Measurements from ENCODE around the gene KCNJ9. TPM values are rescaled to one million over a fixed set of nuclear protein-coding genes. Genes with fewer than 3 reads are reported as not detected.

The KCNJ9 gene
- total and polyA plus RNA-seq, 10 of the 15 experiments (the other 5 are each of a cell fraction or from before 2014, with no cell fraction given), result 0.12 TPM; not detected in 9

GRCh38 chr1:160137216-160137862, 56.0 kb downstream of the KCNJ9 start (continued):
- TF ChIP-seq ZSCAN29 (IDR thresholded peaks at IDR 0.05) (no peak), ZNF384 (IDR thresholded peaks at IDR 0.05; ENCODE audit: borderline replicate concordance, low read depth, low read length) (no peak), ZNF687 (IDR thresholded peaks at IDR 0.05) (no peak), LARP7 (IDR thresholded peaks at IDR 0.05) (no peak), E2F4 (IDR thresholded peaks at IDR 0.05; ENCODE audit: low read depth, low read length) (no peak), RUNX3 (IDR thresholded peaks at IDR 0.05; ENCODE audit: low read length) (no peak), NFYA (IDR thresholded peaks at IDR 0.05; ENCODE audit: borderline replicate concordance, low read depth, low read length) (no peak), ZBTB11 (CRISPR knock-in tag; IDR thresholded peaks at IDR 0.05) (no peak)
